Lower leg skin (tissue), 4 donors: Measurements from ENCODE around the gene RSAD2. TPM values are rescaled to one million over a fixed set of nuclear protein-coding genes. Genes with fewer than 3 reads are reported as not detected.

ENCODE experiments used
- DNase-seq, 2 donors: peaks; one replicate each; pipeline ENCODE4 v3.0.0-alpha.2; 2019; ENCODE audit warnings: low spot score in 2 of 2
- H3K4me3 ChIP-seq: fragments of 200-600 bp; sonication (generic); 2 replicates; pipeline ENCODE4 v1.5.1; 2017; ENCODE audit warnings: mild to moderate bottlenecking, low read depth; ENCODE audit not compliant: poor library complexity, severe bottlenecking
- CTCF ChIP-seq, 3 donors: fragments of 450-650 bp; IDR thresholded peaks; one replicate each; pipeline ENCODE4 v1.5.1; 2016; ENCODE audit warnings: antibody characterized with exemption in 3 of 3, mild to moderate bottlenecking in 3 of 3, moderate library complexity in 2 of 3
- POLR2A ChIP-seq, 2 donors: fragments of 450-650 bp; IDR thresholded peaks; one replicate each; pipeline ENCODE4 v1.6.1; 2016 to 2017; ENCODE audit warnings: antibody characterized with exemption in 2 of 2, mild to moderate bottlenecking in 1 of 2, moderate library complexity in 1 of 2
- whole genome bisulfite sequencing, 2 donors: methylation state at CpG; one replicate each; pipeline ENCODE4 v1.1.5; 2018; 5-methylcytosine and 5-hydroxymethylcytosine counted together
- intact Hi-C: fragments of 100-400 bp; cut with DNase I; formaldehyde crosslinking; loops from one replicate; pipeline ENCODE4 v1.15.0; 2023; ENCODE audit warnings: low total_unique reads
- total RNA-seq, 4 donors: library from RNA; depleted of rRNA; stranded (reverse); fragments of >200 nt; gene quantifications; one replicate each; pipeline ENCODE4 v1.1.0, GENCODE V29; 2016

RSAD2 gene
- total RNA-seq, 4 donors from 2014 or later, result 0.08 to 1.5 (median 0.45) TPM; not detected in 1

GRCh38 chr2:6928452-6928851 lies 50.9 kb downstream of the RSAD2 start:
- intact Hi-C loops, result no loop called here
- no peak for TF ChIP-seq POLR2A (IDR thresholded peaks at IDR 0.05)
- no peak for TF ChIP-seq CTCF (IDR thresholded peaks at IDR 0.05)
- WGBS, 2 donors, result 85 to 91% methylated on average over 9 of the region's 9 CpGs
- no peak for DNase-seq
- no peak overlapping the region for H3K4me3 ChIP-seq

GRCh38 chr2:6929196-6929819 lies 51.7 kb downstream of the RSAD2 start:
- TF ChIP-seq POLR2A (IDR thresholded peaks at IDR 0.05) (no peak), CTCF (IDR thresholded peaks at IDR 0.05) (no peak)
- intact Hi-C loops, result no loop called here
- no peak overlapping the region for H3K4me3 ChIP-seq
- 85 to 86% methylated on average over 6 of the region's 6 CpGs for WGBS, 2 donors
- no peak for DNase-seq

DNA sequence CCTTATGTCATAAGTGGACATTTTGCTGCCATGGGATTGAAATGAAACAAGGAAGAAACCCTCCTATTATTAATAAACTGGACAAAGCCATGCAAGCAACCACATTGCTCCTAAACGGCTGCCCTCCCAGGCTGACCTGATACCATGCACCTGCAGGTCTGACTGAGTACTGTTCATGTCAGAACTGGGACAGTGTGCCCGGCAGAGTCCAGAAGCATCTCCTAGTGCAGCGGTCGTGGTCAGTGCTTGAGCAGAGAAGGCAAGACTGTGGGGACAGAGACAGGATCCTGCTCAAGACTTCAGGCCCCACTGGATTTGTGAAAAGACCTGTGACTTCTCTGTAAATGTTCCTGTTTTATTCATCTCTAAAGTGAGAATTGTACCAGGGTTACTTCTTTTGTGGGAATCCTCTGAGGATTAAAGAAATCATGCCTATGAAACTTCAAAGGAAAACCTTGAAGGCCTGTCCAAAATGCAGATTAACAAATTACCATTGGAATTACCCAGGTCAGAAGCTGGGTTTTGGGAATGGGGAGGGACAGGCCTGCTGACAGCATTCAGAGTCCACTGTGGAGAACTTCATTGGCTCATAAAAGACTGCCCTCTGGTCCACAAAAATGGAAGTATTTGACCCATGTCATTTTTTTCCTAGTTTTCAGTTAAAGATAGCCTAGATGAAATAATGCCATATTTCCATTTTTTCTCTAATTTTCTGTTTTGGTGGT lies 53.5 kb downstream of the RSAD2 start:
- no peak for DNase-seq
- no peak for TF ChIP-seq POLR2A (IDR thresholded peaks at IDR 0.05)
- TF ChIP-seq CTCF (IDR thresholded peaks at IDR 0.05), result no peak
- WGBS, 2 donors, result 91 to 96% methylated on average over 4 of the region's 4 CpGs
- intact Hi-C loops, result no loop called here
- no peak overlapping the region for H3K4me3 ChIP-seq

GRCh38 chr2:6931753-6932152 lies 54.2 kb downstream of the RSAD2 start:
- H3K4me3 ChIP-seq, result no peak overlapping the region
- intact Hi-C loops, result no loop called here
- 79 to 92% methylated on average over 1 of the region's 1 CpG for WGBS, 2 donors
- TF ChIP-seq CTCF (IDR thresholded peaks at IDR 0.05) (no peak), POLR2A (IDR thresholded peaks at IDR 0.05) (no peak)
- no peak for DNase-seq

- intact Hi-C loops, result no loop called here
- no peak overlapping the region for H3K4me3 ChIP-seq
- TF ChIP-seq POLR2A (IDR thresholded peaks at IDR 0.05) (no peak), CTCF (IDR thresholded peaks at IDR 0.05) (no peak)
- 96 to 97% methylated on average over 1 of the region's 1 CpG for WGBS, 2 donors
- DNase-seq, result no peak
Observed at GRCh38 chr2:6932206-6932605, 54.6 kb downstream of the RSAD2 start.
